B cell (primary cell): ENCODE results near the gene TENT4B. TPM values are rescaled to one million over a fixed set of nuclear protein-coding genes. Genes with fewer than 3 reads are reported as not detected.

Experiments used
- ATAC-seq: fragments of 200-7000 bp; cut with Tn5 transposase; one replicate; pipeline ENCODE4 v1.10.0; 2021; ENCODE audit warnings: low read depth, mild to moderate bottlenecking, moderate number of reproducible peaks, moderate library complexity
- CTCF ChIA-PET: fragments of 350-600 bp; sonication (Branson Sonifier 250); formaldehyde crosslinking; loops from one replicate; lab custom pipeline; 2021; ENCODE audit warnings: antibody characterized with exemption, inconsistent platforms; lab: Charles Lee
- POLR2A ChIA-PET: fragments of 350-600 bp; sonication (Branson Sonifier 250); formaldehyde crosslinking; loops from one replicate; lab custom pipeline; 2021; ENCODE audit warnings: antibody characterized with exemption; lab: Charles Lee
- DNase-seq: peaks from one replicate; pipeline ENCODE4 v3.0.0; 2013
- H2AFZ ChIP-seq: 2 replicates; pipeline ENCODE4 v1.6.1; 2012; ENCODE audit warnings: mild to moderate bottlenecking, low read depth, low read length; ENCODE audit not compliant: insufficient read depth, poor library complexity, severe bottlenecking
- H3K27ac ChIP-seq, 2 donors: 1 replicate in 1 of 2; 2 replicates in 1 of 2; pipeline ENCODE4 v1.5.1; 2012 to 2013; ENCODE audit warnings: low read length in 2 of 2, mild to moderate bottlenecking in 2 of 2, moderate library complexity in 1 of 2
- H3K27me3 ChIP-seq, 4 experiments: fragments of 200-600 bp in 1 of 4; sonication (generic) in 1 of 4; replicated peaks in 1 of 4; 1 replicate in 2 of 4; 2 replicates in 2 of 4; pipeline versions ENCODE4 v1.6.1 to v1.7.0; 2013 to 2016; ENCODE audit warnings: low read length in 3 of 4, mild to moderate bottlenecking in 2 of 4, mixed read lengths in 1 of 4, moderate library complexity in 1 of 4; ENCODE audit not compliant: insufficient read depth in 4 of 4, control insufficient read depth in 3 of 4; ENCODE audit errors: control extremely low read depth in 1 of 4
- H3K36me3 ChIP-seq, 2 experiments: replicated peaks in 1 of 2; 1 replicate in 1 of 2; 2 replicates in 1 of 2; pipeline versions ENCODE4 v1.6.1 to v1.7.1; 2013; ENCODE audit warnings: low read length in 1 of 2; ENCODE audit not compliant: insufficient read depth in 2 of 2, control insufficient read depth in 1 of 2; ENCODE audit errors: control extremely low read depth in 1 of 2, extremely low read depth in 1 of 2
- H3K4me1 ChIP-seq, 2 donors: fragments of 200-600 bp in 1 of 2; sonication (generic) in 1 of 2; 1 replicate in 1 of 2; 2 replicates in 1 of 2; pipeline versions ENCODE4 v1.5.1 to v1.6.1; 2013 to 2017; ENCODE audit warnings: low read length in 2 of 2; ENCODE audit not compliant: control insufficient read depth in 2 of 2, insufficient read depth in 2 of 2
- H3K4me2 ChIP-seq: replicated peaks from 2 replicates; pipeline ENCODE3; 2012; ENCODE audit warnings: mild to moderate bottlenecking, low read depth, low read length; ENCODE audit not compliant: poor library complexity, severe bottlenecking
- H3K4me3 ChIP-seq, 5 experiments: fragments of 200-600 bp in 1 of 5; sonication (generic) in 1 of 5; 1 replicate in 3 of 5; 2 replicates in 2 of 5; pipeline versions ENCODE4 v1.5.1 to v1.7.0; 2011 to 2016; ENCODE audit warnings: low read length in 4 of 5, mild to moderate bottlenecking in 4 of 5, low read depth in 2 of 5, control low read depth in 1 of 5, moderate library complexity in 1 of 5; ENCODE audit not compliant: insufficient read depth in 1 of 5; ENCODE audit errors: control extremely low read depth in 1 of 5, extremely low read depth in 1 of 5
- H3K79me2 ChIP-seq: fragments of 200-600 bp; sonication (generic); one replicate; pipeline ENCODE4 v1.6.0; 2016; ENCODE audit warnings: low read length; ENCODE audit not compliant: control insufficient read depth, insufficient read depth
- H3K9ac ChIP-seq: fragments of 200-600 bp; sonication (generic); 2 replicates; pipeline ENCODE4 v1.6.1; 2017; ENCODE audit warnings: mild to moderate bottlenecking, low read length, moderate library complexity
- H3K9me3 ChIP-seq, 3 donors: one replicate each; pipeline versions ENCODE4 v1.6.1 to v1.7.1; 2013; ENCODE audit warnings: low read length in 2 of 3; ENCODE audit not compliant: control insufficient read depth in 2 of 3, insufficient read depth in 1 of 3; ENCODE audit errors: control extremely low read depth in 1 of 3
- H4K20me1 ChIP-seq: 2 replicates; pipeline ENCODE4 v1.6.0; 2012; ENCODE audit warnings: mild to moderate bottlenecking, low read length; ENCODE audit not compliant: insufficient read depth, control insufficient read depth, poor library complexity, severe bottlenecking
- H3K27ac Mint-ChIP-seq: one replicate; pipeline ENCODE4 v1.8.0; 2021; ENCODE audit warnings: mixed read lengths
- H3K27me3 Mint-ChIP-seq: one replicate; pipeline ENCODE4 v1.8.0; 2021; ENCODE audit warnings: mixed read lengths
- H3K4me1 Mint-ChIP-seq: one replicate; pipeline ENCODE4 v1.8.0; 2021; ENCODE audit warnings: mixed read lengths
- H3K4me3 Mint-ChIP-seq: one replicate; pipeline ENCODE4 v1.8.0; 2021; ENCODE audit warnings: mixed read lengths
- H3K9me3 Mint-ChIP-seq: one replicate; pipeline ENCODE4 v1.8.0; 2022; ENCODE audit warnings: mixed read lengths; ENCODE audit not compliant: insufficient read depth
- EZH2 ChIP-seq: IDR thresholded peaks from 2 replicates; pipeline ENCODE4 v1.6.1; 2012; ENCODE audit warnings: borderline replicate concordance, low read depth, mild to moderate bottlenecking, moderate library complexity, low read length; ENCODE audit not compliant: insufficient read depth, poor library complexity, severe bottlenecking
- WGBS: methylation state at CpG from one replicate; pipeline ENCODE4 v1.1.5; 2013; ENCODE audit warnings: missing lambda C conversion rate; ENCODE audit not compliant: insufficient coverage; 5-methylcytosine and 5-hydroxymethylcytosine counted together
- intact Hi-C: fragments of 100-400 bp; cut with micrococcal nuclease; formaldehyde crosslinking; loops from one replicate; pipeline ENCODE4 v1.10.0; 2022
- polyA plus RNA-seq: library from polyadenylated mRNA; depleted of rRNA; stranded (reverse); fragments of >200 nt; gene quantifications from 2 replicates; pipeline ENCODE4 v1.2.3, GENCODE V29; 2012
- total RNA-seq, 2 donors: library from RNA; stranded (reverse); fragments of 120-200 nt in 1 of 2; gene quantifications; 1 replicate in 1 of 2; 2 replicates in 1 of 2; pipeline versions ENCODE4 v1.2.3 to v1.2.4, GENCODE V29; 2013 to 2022
- TF ChIP-seq, protein P1 (sequence below): fragments of 200-600 bp; IDR thresholded peaks from one replicate; pipeline ENCODE4 v1.8.0; 2022; ENCODE audit warnings: antibody characterized with exemption, mild to moderate bottlenecking

Gene TENT4B
- total and polyA plus RNA-seq, 2 donors (not counting 1 experiment from before 2014, with no cell fraction given), result 6.1 to 17.1 TPM

- Mint-ChIP-seq H3K4me3 (no peak overlapping the region), H3K27ac (peak overlapping the region; percentile 6), H3K9me3 (no peaks in the 10 kb centered on the region), H3K27me3 (no peaks in the 10 kb centered on the region), H3K4me1 (peaks cover 44% of the 10 kb centered on the region)
- DNase-seq, result no peak
- ChIA-PET POLR2A (no interaction called here), CTCF (no interaction called here)
- peaks cover 94% of the 10 kb centered on the region for H3K79me2 ChIP-seq
- WGBS, result no CpG with 5 or more reads among the region's 4 CpGs
- no peak overlapping the region for H3K4me3 ChIP-seq
- H3K27me3 ChIP-seq, result no peaks in the 10 kb centered on the region
- H3K9ac ChIP-seq, result no peak overlapping the region
- TF ChIP-seq EZH2, result no peak
- TF ChIP-seq, protein P1, sequence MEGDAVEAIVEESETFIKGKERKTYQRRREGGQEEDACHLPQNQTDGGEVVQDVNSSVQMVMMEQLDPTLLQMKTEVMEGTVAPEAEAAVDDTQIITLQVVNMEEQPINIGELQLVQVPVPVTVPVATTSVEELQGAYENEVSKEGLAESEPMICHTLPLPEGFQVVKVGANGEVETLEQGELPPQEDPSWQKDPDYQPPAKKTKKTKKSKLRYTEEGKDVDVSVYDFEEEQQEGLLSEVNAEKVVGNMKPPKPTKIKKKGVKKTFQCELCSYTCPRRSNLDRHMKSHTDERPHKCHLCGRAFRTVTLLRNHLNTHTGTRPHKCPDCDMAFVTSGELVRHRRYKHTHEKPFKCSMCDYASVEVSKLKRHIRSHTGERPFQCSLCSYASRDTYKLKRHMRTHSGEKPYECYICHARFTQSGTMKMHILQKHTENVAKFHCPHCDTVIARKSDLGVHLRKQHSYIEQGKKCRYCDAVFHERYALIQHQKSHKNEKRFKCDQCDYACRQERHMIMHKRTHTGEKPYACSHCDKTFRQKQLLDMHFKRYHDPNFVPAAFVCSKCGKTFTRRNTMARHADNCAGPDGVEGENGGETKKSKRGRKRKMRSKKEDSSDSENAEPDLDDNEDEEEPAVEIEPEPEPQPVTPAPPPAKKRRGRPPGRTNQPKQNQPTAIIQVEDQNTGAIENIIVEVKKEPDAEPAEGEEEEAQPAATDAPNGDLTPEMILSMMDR, result no peak
- H3K27ac ChIP-seq, result no peak overlapping the region
- peaks cover 0 to 2% of the 10 kb centered on the region in 2 experiments for H3K36me3 ChIP-seq
- peaks cover 66% of the 10 kb centered on the region for H4K20me1 ChIP-seq
- no peak for ATAC-seq
- peaks cover 6 to 10% of the 10 kb centered on the region in 2 donors for H3K4me1 ChIP-seq
- H3K9me3 ChIP-seq, result no peaks in the 10 kb centered on the region
- no peak overlapping the region for H2AFZ ChIP-seq
- intact Hi-C loops, result no loop called here
- H3K4me2 ChIP-seq, result no peak overlapping the region
These were observed 19.3 kb downstream of the TENT4B start for GRCh38 chr16:50172195-50172922.

DNA sequence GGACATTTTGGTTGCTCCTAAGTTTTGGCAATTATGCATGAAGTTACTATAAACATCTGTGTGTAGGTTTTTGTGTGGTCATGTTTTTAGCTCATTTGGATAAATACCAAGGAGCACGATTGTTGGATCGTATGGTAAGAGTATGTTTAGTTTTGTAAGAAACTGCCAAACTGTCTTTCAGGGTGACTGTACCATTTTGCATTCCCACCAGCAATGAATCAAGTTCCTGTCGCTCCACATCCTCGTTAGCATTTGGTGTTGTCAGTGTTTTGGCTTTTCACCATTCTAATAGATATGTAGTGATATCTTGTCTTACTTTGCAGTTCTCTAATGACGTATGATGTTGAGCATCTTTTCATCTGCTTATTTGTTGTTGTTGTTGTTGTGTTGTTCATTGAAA, 20.2 kb downstream of the TENT4B start:
- Mint-ChIP-seq H3K27me3 (no peaks in the 10 kb centered on the region), H3K4me1 (peaks cover 42% of the 10 kb centered on the region), H3K27ac (no peak overlapping the region), H3K4me3 (no peak overlapping the region), H3K9me3 (no peaks in the 10 kb centered on the region)
- Histone ChIP-seq H3K4me1 (peaks cover 0 to 4% of the 10 kb centered on the region in 2 donors), H2AFZ (no peak overlapping the region), H3K9ac (no peak overlapping the region), H3K27ac (no peak overlapping the region), H3K79me2 (peaks cover 93% of the 10 kb centered on the region), H3K9me3 (no peaks in the 10 kb centered on the region), H3K36me3 (peaks cover 0 to 2% of the 10 kb centered on the region in 2 experiments), H4K20me1 (peaks cover 70% of the 10 kb centered on the region), H3K27me3 (no peaks in the 10 kb centered on the region), H3K4me3 (no peak overlapping the region), H3K4me2 (no peak overlapping the region)
- DNase-seq (no peak), ATAC-seq (no peak)
- CTCF ChIA-PET, result no interaction called here
- intact Hi-C loops, result no loop called here
- 80% methylated on average over 2 of the region's 5 CpGs for WGBS
- POLR2A ChIA-PET, result no interaction called here
- TF ChIP-seq EZH2, result no peak
- TF ChIP-seq, protein P1, result no peak
